Glutamatergic neuron (in vitro differentiated cells): ENCODE data around the gene ERFL. TPM values are rescaled to one million over a fixed set of nuclear protein-coding genes. Genes with fewer than 3 reads are reported as not detected.
A peak's percentile ranks its signal among the peaks of the same experiment; 100 is the strongest.

Experiments used
- DNase-seq: peaks from one replicate; pipeline ENCODE4 v3.0.0; 2022
- H3K27ac Mint-ChIP-seq: one replicate; pipeline ENCODE4 v1.8.0; 2020; ENCODE audit warnings: mild to moderate bottlenecking, mixed read lengths, inconsistent platforms; ENCODE audit not compliant: unreplicated experiment
- H3K27me3 Mint-ChIP-seq: one replicate; pipeline ENCODE4 v1.8.0; 2020; ENCODE audit warnings: mild to moderate bottlenecking, moderate library complexity, mixed read lengths, inconsistent platforms; ENCODE audit not compliant: unreplicated experiment
- H3K36me3 Mint-ChIP-seq: one replicate; pipeline ENCODE4 v1.8.0; 2020; ENCODE audit warnings: mild to moderate bottlenecking, mixed read lengths, inconsistent platforms; ENCODE audit not compliant: unreplicated experiment
- H3K4me1 Mint-ChIP-seq: one replicate; pipeline ENCODE4 v1.8.0; 2020; ENCODE audit warnings: mild to moderate bottlenecking, low read depth, mixed read lengths, inconsistent platforms; ENCODE audit not compliant: unreplicated experiment
- H3K4me3 Mint-ChIP-seq: one replicate; pipeline ENCODE4 v1.8.0; 2020; ENCODE audit warnings: mild to moderate bottlenecking, mixed read lengths, inconsistent platforms; ENCODE audit not compliant: unreplicated experiment
- H3K9me3 Mint-ChIP-seq: one replicate; pipeline ENCODE4 v1.8.0; 2020; ENCODE audit warnings: mild to moderate bottlenecking, moderate library complexity, mixed read lengths, inconsistent platforms; ENCODE audit not compliant: unreplicated experiment
- CTCF ChIP-seq: fragments of 200-600 bp; sonication (generic); IDR thresholded peaks from one replicate; pipeline ENCODE4 v1.5.0; 2021; ENCODE audit not compliant: partially characterized antibody, unreplicated experiment
- total RNA-seq: library from RNA; stranded (reverse); fragmentation: NEBNext Ultra II Directional; extraction: Animal tissue kit (Norgen Biotek cat#: 25700); gene quantifications from one replicate; pipeline ENCODE4 v1.2.1, GENCODE V29; 2021; ENCODE audit not compliant: unreplicated experiment

The ERFL gene
- total RNA-seq, 1 donor from 2014 or later: 1.6 TPM

DNA sequence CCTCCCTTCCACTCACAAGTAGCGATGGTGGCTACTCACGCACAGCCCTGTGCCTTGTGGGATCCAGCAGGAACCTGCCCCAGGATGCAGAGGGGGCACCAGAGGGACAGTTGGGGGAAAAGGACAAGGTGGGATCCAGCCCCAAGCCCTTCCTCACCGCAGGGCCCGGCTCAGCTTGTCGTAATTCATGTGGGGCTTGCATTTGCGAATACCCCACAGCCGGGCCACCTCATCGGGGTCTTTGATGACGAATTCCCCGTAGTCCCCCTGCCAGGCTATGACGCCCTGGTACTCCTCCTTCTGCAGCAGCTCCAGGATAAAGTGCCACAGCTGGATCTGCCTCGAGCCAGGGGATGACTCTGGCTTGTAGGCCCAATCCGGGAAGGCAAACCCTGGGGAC, 18.5 kb downstream of the ERFL start:
- H3K4me3 Mint-ChIP-seq: no peak overlapping the region
- peaks cover 28% of the 10 kb centered on the region for H3K4me1 Mint-ChIP-seq
- peaks cover 29% of the 10 kb centered on the region for H3K27me3 Mint-ChIP-seq
- DNase-seq: no peak
- peaks cover 13% of the 10 kb centered on the region for H3K9me3 Mint-ChIP-seq
- no peak for TF ChIP-seq CTCF
- H3K36me3 Mint-ChIP-seq: no peaks in the 10 kb centered on the region
- no peak overlapping the region for H3K27ac Mint-ChIP-seq

GRCh38 chr19:41908724-41909464, 19.4 kb downstream of the ERFL start:
- no peak for DNase-seq
- peaks cover 24% of the 10 kb centered on the region for H3K4me1 Mint-ChIP-seq
- no peak overlapping the region for H3K4me3 Mint-ChIP-seq
- peaks cover 11% of the 10 kb centered on the region for H3K9me3 Mint-ChIP-seq
- TF ChIP-seq CTCF: no peak
- no peaks in the 10 kb centered on the region for H3K36me3 Mint-ChIP-seq
- peaks cover 24% of the 10 kb centered on the region for H3K27me3 Mint-ChIP-seq
- no peak overlapping the region for H3K27ac Mint-ChIP-seq

DNA sequence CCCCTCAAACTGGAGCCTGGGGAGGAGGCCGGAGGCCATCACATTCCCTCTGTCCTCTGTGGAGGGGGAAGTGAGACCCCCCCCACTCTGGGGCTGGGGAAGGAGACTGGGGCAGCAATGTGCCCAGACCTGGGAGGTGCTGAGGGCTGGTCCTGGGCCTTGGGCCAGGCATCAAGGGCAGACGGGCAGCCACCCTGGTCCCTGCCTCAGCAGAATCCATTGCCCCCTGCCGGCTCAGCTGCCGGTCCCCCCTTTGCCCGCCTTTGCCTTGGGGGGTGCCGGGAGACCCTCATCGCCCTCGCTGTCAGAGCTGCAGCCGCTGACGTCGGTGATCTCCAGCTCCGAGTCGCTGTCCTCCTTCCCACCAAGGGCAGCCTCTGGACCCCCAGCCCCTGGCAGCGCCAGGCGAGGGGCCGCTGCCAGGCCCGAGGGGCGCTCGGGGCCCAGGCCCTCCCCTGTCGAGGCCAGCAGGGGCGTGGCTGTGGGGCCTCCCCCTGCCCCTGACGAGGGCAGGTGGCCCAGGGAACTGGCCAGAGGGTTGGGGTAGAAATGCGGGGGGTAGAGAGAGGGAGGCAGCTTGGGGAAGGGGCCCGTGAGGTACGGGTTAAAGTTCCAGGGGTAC, 20.1 kb downstream of the ERFL start:
- Mint-ChIP-seq H3K9me3 (peaks cover 11% of the 10 kb centered on the region), H3K27me3 (peaks cover 19% of the 10 kb centered on the region), H3K36me3 (no peaks in the 10 kb centered on the region), H3K27ac (no peak overlapping the region), H3K4me3 (no peak overlapping the region), H3K4me1 (peaks cover 21% of the 10 kb centered on the region)
- no peak for TF ChIP-seq CTCF
- no peak for DNase-seq

DNA sequence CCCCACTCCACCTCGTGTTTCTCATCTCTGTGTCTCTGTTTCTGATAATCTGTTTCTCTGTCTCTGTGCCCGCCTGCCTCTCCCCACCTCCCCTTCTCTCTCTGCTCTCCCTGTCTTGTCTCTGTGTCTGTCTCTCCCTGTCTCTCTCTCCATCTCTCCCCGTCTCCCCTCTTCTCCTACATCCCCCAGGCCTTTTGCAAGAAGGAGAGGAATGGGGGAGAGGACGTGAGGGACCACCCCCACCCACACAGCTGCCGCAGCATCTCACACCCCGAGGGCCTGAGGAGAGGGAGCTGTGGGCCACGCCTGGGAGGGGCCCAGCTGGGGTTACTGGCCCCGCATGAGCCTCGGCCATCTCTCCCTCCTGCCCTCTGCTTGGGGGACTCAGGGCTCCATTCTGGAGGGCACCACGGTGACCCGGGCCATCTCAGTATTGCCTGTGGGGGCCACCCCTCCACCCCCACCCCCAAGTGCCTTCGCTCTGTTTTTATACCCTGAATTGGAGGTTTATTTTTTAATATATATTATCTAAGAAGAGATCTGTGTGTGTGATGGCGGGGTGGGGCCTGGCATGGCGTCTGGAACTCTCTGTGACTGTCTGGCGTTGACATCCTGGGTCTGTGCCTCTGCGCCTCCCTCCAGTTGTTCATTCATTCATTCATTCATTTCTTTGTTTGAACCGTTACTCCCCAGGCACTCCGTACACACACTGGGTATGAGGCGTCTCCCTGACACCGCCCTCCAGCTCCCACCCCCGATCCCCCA, 21.2 kb downstream of the ERFL start:
- Mint-ChIP-seq H3K9me3 (peaks cover 8% of the 10 kb centered on the region), H3K36me3 (no peaks in the 10 kb centered on the region), H3K4me1 (peaks cover 19% of the 10 kb centered on the region), H3K4me3 (peak overlapping the region; percentile 76), H3K27ac (peak overlapping the region; percentile 59), H3K27me3 (peaks cover 19% of the 10 kb centered on the region)
- no peak for DNase-seq
- TF ChIP-seq CTCF: no peak
